Neural progenitor cell (in vitro differentiated cells): Measurements from ENCODE around the gene DND1.
"Not testable (repeated sequence)": the region's sequence is repeated elsewhere in the genome, so short reads cannot be mapped to it uniquely, and the experiment has no call there.

ENCODE experiments used
- EZH2 ChIP-seq: fragments of 200-600 bp; sonication (generic); IDR thresholded peaks from 2 replicates; pipeline ENCODE4 v1.6.1; 2017; ENCODE audit warnings: antibody characterized with exemption, mild to moderate bottlenecking, moderate library complexity
- TF ChIP-seq, protein P1 (sequence below): fragments of 200-600 bp; sonication (generic); IDR thresholded peaks from 2 replicates; pipeline ENCODE4 v1.5.1; 2017; ENCODE audit warnings: antibody characterized with exemption, mild to moderate bottlenecking

DNA sequence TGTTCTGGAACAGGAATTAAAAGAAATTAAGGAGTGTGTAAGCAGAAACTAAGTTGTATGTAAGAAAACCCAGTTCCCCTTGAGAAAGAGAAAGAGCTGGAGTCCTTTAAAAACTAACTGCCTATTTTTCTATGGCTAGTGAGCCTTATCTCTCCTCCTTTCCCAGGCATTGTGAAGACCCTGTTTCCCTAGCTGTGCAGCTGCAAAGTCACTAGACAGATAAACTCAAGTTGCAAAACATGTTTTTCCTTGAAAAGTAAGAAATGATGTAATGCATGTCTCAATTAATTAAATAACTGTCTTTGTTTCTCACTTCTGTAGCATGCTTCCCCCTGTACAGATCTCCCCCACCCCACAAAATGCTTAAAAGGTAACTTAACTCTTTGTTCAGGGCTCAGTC is 50.3 kb downstream of the DND1 start:
- TF ChIP-seq, protein P1, sequence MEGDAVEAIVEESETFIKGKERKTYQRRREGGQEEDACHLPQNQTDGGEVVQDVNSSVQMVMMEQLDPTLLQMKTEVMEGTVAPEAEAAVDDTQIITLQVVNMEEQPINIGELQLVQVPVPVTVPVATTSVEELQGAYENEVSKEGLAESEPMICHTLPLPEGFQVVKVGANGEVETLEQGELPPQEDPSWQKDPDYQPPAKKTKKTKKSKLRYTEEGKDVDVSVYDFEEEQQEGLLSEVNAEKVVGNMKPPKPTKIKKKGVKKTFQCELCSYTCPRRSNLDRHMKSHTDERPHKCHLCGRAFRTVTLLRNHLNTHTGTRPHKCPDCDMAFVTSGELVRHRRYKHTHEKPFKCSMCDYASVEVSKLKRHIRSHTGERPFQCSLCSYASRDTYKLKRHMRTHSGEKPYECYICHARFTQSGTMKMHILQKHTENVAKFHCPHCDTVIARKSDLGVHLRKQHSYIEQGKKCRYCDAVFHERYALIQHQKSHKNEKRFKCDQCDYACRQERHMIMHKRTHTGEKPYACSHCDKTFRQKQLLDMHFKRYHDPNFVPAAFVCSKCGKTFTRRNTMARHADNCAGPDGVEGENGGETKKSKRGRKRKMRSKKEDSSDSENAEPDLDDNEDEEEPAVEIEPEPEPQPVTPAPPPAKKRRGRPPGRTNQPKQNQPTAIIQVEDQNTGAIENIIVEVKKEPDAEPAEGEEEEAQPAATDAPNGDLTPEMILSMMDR, result not testable (repeated sequence)
- not testable (repeated sequence) for TF ChIP-seq EZH2
